ENCODE results near the gene MTX1.
A peak's percentile ranks its signal among the peaks of the same experiment; 100 is the strongest.
"Not testable (repeated sequence)": the region's sequence is repeated elsewhere in the genome, so short reads cannot be mapped to it uniquely, and the experiment has no call there.

Gene MTX1, protein sequence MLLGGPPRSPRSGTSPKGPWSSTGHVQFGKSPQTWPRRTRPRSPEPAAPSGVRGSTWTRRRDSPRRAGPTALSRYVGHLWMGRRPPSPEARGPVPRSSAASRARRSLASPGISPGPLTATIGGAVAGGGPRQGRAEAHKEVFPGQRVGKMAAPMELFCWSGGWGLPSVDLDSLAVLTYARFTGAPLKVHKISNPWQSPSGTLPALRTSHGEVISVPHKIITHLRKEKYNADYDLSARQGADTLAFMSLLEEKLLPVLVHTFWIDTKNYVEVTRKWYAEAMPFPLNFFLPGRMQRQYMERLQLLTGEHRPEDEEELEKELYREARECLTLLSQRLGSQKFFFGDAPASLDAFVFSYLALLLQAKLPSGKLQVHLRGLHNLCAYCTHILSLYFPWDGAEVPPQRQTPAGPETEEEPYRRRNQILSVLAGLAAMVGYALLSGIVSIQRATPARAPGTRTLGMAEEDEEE

DNA sequence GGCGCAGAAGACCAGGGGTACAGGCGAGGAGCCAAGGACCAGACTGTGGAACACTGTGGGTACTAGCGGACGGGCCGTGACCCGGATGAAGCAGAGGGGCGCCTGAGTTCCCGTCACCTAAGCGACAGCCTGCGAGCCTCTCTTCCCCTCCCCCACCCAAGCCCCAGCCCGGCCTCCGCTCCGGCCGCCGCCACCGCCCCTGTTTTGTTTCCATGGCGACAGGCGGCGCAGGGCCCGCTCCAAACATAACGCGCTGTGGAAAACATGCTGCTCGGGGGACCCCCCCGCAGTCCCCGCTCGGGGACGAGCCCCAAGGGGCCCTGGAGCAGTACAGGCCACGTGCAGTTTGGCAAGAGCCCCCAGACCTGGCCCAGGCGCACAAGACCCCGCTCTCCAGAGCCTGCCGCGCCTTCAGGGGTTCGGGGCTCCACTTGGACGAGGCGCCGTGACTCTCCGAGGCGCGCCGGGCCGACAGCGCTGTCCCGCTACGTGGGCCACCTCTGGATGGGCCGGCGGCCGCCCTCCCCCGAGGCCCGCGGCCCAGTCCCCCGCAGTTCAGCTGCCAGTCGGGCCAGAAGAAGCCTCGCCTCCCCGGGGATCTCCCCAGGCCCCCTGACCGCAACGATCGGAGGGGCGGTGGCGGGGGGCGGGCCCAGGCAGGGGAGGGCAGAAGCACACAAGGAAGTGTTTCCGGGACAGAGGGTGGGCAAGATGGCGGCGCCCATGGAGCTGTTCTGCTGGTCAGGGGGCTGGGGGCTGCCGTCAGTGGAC, at the start of gene MTX1:
Gene MTX1, plus strand, starts transcription at position 155 of the 771 bp plus-strand sequence. Its CDS starts 110 bp downstream, at position 265.
- peak; percentile 70 for DNase-seq (ENCODE audit: low spot score)
- FAIRE-seq: no peak

DNA sequence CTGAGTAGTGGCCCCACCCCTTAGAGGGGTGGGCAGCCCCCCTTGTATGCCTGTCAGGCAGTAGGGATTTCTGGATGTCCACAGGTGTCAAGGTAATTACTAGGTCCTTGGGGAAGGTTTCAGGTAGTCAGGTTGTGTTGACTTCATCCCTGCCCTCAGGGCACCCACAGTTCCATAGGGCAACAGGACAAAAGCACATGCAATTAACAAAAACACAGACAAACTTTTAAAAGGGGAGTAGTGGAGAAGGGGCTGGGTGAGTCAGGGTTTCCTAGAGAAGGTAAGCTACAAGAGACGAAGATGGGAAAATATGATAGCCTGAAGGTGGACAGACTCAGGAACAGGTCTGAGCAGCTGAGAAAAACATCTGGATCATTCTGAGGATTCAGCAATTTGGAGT, 49.5 kb upstream of the MTX1 start:
- FAIRE-seq (no peak), DNase-seq (ENCODE audit: low spot score) (no peak)

DNA sequence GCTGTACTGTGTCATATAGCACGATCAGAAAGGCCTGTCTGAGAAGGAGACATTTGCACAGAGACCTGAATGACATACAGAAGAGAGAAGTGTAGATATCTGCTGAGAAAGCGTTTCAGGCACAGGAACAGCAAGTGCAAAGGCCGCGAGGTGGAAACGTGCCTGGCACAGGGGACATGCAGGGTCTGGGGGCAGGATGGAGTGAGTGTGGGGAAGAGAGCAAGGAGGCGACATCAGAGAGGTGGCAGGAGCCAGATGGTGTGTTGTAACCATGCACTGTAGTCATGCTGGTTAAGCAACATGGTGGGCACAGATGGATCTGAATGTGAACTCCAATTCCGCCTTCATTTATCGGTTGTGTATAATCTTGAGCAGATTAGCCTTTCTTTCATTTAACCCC, 48.4 kb upstream of the MTX1 start:
- FAIRE-seq (no peak), DNase-seq (ENCODE audit: low spot score) (no peak)

- DNase-seq (ENCODE audit: low spot score); FAIRE-seq: not testable (repeated sequence)
Observed at GRCh38 chr1:155162631-155163030, 45.9 kb upstream of the MTX1 start.

GRCh38 chr1:155163785-155164184, 44.7 kb upstream of the MTX1 start:
- FAIRE-seq; DNase-seq (ENCODE audit: low spot score): not testable (repeated sequence)

GRCh38 chr1:155164625-155165024, 43.9 kb upstream of the MTX1 start:
- not testable (repeated sequence) for FAIRE-seq

DNA sequence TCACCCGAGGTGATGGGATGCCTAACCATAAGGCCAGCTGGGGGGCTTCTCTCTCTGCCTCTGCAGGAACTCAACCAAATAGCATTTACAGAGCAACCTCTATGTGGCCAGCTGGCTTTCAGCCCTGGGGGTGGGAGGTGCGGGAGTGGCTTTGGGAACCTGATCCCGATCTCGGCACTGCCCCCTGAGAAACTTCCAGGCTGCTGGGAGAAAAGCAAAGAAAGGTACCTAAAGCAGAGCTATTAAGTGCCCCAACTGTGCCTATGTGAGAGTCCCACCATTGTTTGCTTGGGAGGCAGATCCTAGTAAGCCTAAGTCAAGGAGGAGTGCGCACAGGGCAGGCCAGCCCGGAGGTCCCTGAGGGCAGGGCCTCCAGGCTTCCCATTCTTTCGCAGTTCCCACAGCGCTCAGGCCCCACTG, 42.4 kb upstream of the MTX1 start:
- FAIRE-seq (no peak), DNase-seq (ENCODE audit: low spot score) (no peak)

More at GRCh38 chr1:155164625-155165024, 43.9 kb upstream of the MTX1 start:
- not testable (repeated sequence) for DNase-seq (ENCODE audit: low spot score)

DNA sequence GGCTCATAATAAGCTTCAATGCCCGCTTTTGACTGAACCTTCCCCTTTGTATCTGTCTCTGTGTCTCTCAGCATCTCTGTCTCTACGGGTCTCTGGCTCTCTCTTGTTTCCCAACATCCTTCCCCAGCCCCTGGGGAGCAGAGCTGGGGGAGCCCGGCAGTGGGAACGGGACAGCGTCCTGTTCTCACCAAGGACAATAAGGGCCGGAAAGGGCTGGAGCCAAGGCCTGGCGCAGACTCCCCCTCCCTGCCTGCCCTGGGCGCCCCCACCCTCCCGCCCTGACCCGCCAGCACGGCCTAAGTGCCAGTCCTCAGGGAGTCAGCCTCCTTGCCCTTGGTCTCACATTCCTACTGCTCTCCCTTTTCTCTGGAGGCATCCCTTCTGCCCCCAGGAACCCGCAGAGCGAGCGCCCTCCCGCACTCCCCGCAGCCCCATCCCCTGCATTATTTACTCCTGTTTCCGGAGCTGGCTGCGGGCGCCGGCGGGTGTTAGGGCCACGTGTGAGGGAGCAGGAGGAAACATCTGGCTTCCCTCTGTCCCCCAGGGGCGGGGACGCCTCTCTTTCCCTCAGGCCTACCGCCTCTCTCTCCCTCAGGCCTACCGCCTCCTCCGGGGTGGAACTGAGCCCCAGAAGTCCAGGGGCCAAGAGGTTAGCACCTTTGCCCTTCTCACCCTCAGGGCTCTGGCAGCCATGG, 41.9 kb upstream of the MTX1 start:
- DNase-seq (ENCODE audit: low spot score) (no peak), FAIRE-seq (no peak)

GRCh38 chr1:155167166-155168104, 41.1 kb upstream of the MTX1 start:
- DNase-seq (ENCODE audit: low spot score): peak; percentile 66

GRCh38 chr1:155168105-155168445, 40.4 kb upstream of the MTX1 start:
- DNase-seq (ENCODE audit: low spot score); FAIRE-seq: not testable (repeated sequence)

More at GRCh38 chr1:155167166-155168104, 41.1 kb upstream of the MTX1 start:
- FAIRE-seq: no peak

DNA sequence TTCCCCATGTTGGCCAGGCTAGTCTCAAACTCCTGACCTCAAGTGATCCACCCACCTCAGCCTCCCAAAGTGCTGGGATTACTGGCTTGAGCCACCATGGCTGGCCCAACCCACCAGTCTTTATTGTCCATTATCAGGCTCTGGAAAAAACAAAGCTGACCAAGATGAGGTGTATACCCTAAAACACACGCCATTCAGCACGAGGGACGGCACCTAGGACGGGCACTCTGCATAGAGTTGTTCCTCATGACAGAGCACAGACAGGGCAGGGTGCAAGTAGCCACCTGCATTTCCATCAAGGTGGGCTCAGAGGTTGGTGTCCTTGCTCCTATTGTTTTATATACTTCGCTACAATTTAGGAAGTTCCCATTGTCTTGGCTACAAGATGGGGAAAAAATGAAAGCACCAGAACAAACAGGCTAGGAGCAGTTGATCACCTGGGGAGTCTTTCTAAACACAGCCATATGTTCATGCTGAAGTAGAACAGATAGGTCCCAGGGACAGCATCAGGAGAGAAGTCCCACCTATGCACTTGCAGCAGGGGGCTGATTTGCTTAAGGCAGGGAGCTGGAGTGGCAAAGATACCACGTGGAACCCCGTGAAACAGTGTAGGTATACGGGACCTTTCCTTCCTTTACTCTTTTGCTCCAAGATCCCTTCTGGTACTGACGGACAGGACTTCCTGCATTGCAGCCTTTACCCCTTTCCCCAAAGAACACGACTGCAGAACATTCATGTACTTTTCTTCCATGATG, 39.9 kb upstream of the MTX1 start:
- DNase-seq (ENCODE audit: low spot score): no peak
- no peak for FAIRE-seq

DNA sequence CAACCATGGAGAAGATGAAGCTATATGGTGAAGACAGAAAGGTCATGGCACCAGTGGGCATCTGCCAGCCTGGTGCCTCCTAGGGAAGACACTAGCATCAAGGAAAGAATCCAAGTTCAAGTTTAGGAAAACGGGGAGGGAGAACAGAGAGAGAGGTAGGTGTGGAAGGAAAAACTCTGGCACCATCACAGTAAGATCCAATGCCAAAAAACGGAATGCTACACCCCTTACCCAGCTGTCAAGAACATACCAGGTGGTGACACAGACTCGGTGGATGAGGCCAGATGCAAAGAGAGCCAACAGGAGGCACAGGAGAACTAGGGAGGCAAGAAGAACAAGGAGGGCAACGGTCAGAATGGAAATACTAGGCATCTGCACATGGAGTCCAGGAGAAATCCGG, 39.0 kb upstream of the MTX1 start:
- no peak for DNase-seq (ENCODE audit: low spot score)
- no peak for FAIRE-seq

DNA sequence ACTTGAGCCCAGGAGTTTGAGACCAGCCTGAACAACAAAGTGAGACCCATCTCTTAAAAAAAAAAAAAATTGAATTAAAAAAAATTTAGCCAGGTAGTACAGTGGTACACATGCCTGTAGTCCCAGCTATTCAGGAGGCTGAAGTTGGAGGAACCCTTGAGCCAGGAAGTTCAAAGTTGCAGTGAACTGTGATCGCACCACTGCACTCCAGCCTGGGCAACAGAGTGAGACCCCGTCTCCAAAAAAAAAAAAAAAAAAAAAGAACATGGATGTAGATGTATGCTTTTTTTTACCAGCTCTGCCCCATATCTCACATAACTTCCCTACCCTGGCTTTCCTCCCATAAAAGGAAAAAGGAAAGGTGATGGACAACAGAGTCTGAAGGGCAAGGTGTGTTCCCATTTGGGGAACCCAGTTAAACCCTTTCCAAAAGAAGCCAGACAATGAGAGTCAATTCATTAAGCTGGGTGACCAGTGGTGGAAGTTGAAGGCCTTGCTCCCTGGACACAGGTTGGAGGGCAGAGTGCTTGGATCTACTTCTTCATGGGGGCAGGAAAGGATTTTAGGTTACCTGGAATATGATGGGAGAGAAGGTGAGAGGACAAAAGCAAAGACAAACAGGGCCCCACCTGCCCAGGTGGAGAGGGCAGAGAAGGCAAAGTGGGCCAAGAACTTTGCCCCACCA, 38.3 kb upstream of the MTX1 start:
- DNase-seq (ENCODE audit: low spot score) (no peak), FAIRE-seq (no peak)

- FAIRE-seq: no peak
- no peak for DNase-seq (ENCODE audit: low spot score)
Observed at GRCh38 chr1:155170806-155171205, 37.7 kb upstream of the MTX1 start.

DNA sequence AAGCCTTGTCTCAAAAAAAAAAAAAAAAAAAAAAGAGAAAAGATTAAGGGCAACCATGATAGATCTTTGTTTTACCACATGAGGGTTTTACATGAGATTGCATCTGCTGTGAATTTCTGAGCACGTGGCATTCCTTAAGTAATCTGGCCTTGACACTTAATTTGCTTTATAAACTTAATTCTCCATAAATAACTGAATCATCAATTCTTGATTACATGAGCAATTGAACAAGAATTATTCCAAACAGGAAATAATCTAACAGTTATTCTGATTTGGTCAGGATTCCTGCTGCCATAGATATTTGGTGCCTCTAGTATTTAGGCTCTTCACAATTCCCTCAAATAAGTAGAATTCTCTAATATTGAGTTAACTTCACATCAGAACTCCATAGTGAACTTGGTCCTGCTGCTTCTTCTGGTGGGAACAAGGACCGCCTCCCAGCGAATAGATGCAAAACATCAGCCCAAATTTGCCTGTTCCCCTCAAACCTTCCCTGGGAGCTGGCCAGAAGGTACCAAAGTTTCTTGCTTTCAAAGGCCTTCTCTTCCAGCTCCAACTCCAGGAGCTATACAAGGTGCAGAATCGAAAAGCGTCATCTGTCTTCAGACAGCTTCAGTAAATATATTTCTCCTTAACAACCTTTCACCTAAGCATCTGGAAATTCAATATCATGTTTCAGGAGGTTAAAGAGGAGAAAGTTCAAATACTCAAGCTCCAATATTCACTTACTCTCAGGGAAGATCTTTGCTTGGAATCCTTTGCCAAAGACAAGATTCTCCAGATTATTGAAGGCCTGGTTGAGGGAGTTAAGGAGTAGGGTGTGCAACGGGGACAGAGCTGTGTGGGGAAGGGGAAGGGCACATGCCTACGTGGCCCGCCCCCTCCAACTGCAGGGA, 36.4 kb upstream of the MTX1 start:
- DNase-seq (ENCODE audit: low spot score) (no peak), FAIRE-seq (no peak)

DNA sequence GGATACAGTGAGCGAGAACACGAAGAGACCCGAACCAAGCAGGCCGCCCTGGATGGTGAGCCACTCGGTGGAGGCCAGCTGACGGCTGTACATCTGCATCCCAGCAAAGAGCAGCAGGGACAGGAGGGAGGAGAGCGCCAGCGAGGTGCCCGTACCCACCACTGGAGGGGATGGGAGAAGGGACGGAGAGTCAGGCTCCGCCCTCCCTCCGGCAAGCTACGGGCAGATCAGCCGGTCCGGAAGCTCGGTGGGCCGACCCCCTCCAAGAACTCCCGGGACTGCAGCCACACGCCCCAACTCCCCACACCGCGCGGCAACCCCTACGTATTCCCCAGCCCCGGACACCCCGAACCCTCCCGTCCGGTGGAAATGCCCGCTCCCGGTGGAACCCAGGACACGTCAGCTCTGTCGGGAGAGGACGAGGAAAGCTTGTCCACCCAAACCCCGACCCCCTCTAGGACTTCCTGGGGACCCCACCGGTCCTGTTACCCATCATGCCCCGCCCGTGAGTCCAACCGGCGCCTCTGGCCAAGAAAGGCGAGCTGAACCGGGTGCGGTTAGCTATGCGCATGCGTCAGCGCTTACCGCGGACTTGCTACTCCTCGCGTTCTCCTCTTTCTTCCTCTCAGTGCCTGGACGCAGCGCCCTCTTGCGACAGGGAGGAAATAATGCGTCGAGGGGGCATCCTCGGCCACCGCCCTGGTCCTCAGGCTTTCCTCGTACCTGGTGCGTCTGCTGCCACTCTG, 35.6 kb upstream of the MTX1 start, which contains the start of gene KRTCAP2:
Gene KRTCAP2, minus strand, starts transcription at position 573 of the 746 bp plus-strand sequence. Its CDS starts 80 bp downstream, at position 493.
- DNase-seq (ENCODE audit: low spot score) (peak; percentile 93), FAIRE-seq (peak; percentile 59)
